Purkinje cell (primary cell): ENCODE measurements around the gene B9D2. TPM values are rescaled to one million over a fixed set of nuclear protein-coding genes. Genes with fewer than 3 reads are reported as not detected.

Experiments used
- polyA plus RNA-seq: library from polyadenylated mRNA; unstranded; fragments of >200 nt; fragmentation: Nextera tagmentation; gene quantifications from 2 replicates; pipeline ENCODE4 v1.2.1, GENCODE V29; 2014

B9D2 gene
- 5.1 and 6.7 TPM in 2 replicates for polyA plus RNA-seq

GRCh38 chr19:41363753-41364523, at the start of gene B9D2:
Gene B9D2, minus strand, starts transcription at chr19:41364149. Its CDS starts 630 bp downstream, at chr19:41363519.

GRCh38 chr19:41397086-41398049, 33.4 kb upstream of the B9D2 start, which contains the start of the genes BCKDHA and EXOSC5:
Gene BCKDHA, plus strand, starts transcription at chr19:41397818. Its CDS starts 10 bp downstream, at chr19:41397828.
Gene EXOSC5, minus strand, starts transcription at chr19:41397359. Its CDS starts 31 bp downstream, at chr19:41397328.

GRCh38 chr19:41376241-41376997, 12.5 kb upstream of the B9D2 start, which contains the start of gene TMEM91:
Gene TMEM91, plus strand, starts transcription at chr19:41376533. Its CDS starts 1,777 bp downstream, at chr19:41378310.

GRCh38 chr19:41353466-41354342, 10.2 kb downstream of the B9D2 start, which contains the start of gene TGFB1:
Gene TGFB1, minus strand, starts transcription at chr19:41353922. Its CDS starts 878 bp downstream, at chr19:41353044.

GRCh38 chr19:41310033-41310831, 53.7 kb downstream of the B9D2 start, which contains the start of gene CCDC97:
Gene CCDC97, plus strand, starts transcription at chr19:41310172. Its CDS starts 139 bp downstream, at chr19:41310311.

Other genes starting within 250 kb of the B9D2 start
- gene CYP2F1, start 249.7 kb downstream of the B9D2 start, polyA plus RNA-seq, result not detected in 2 replicates
- 0.14 and 0.34 TPM in 2 replicates for gene CYP2S1, start 170.9 kb downstream of the B9D2 start, polyA plus RNA-seq
- 2.5 and 3.9 TPM in 2 replicates for gene AXL, start 144.9 kb downstream of the B9D2 start, polyA plus RNA-seq
- 14.1 and 15.2 TPM in 2 replicates for gene HNRNPUL1, start 99.8 kb downstream of the B9D2 start, polyA plus RNA-seq
- gene CCDC97, start 54.0 kb downstream of the B9D2 start, polyA plus RNA-seq, result 1.5 and 3.9 TPM in 2 replicates
- gene TGFB1, start 10.2 kb downstream of the B9D2 start, polyA plus RNA-seq, result not detected in 2 replicates
- 0.43 and 3.3 TPM in 2 replicates for gene TMEM91, start 12.4 kb upstream of the B9D2 start, polyA plus RNA-seq
- gene EXOSC5, start 33.2 kb upstream of the B9D2 start, polyA plus RNA-seq, result 27.9 and 29.3 TPM in 2 replicates
- gene BCKDHA, start 33.7 kb upstream of the B9D2 start, polyA plus RNA-seq, result 9.6 and 20.9 TPM in 2 replicates
- gene B3GNT8, start 63.2 kb upstream of the B9D2 start, polyA plus RNA-seq, result not detected in 2 replicates
- gene DMAC2, start 75.8 kb upstream of the B9D2 start, polyA plus RNA-seq, result 14.9 and 20.5 TPM in 2 replicates
- gene ERICH4, start 79.0 kb upstream of the B9D2 start, polyA plus RNA-seq, result not detected in 2 replicates
- not detected in 2 replicates for gene CEACAM21, start 212.0 kb upstream of the B9D2 start, polyA plus RNA-seq